Mononuclear cell (primary cell): ENCODE measurements around the gene TBC1D5. TPM values are rescaled to one million over a fixed set of nuclear protein-coding genes. Genes with fewer than 3 reads are reported as not detected.

Experiments used
- H3K27me3 ChIP-seq: 2 replicates; pipeline ENCODE4 v1.6.0; 2011; ENCODE audit warnings: low read length, control low read depth; ENCODE audit not compliant: insufficient read depth
- H3K4me1 ChIP-seq: 2 replicates; pipeline ENCODE4 v1.5.1; 2011; ENCODE audit warnings: mild to moderate bottlenecking, low read length, control low read depth; ENCODE audit not compliant: insufficient read depth
- H3K4me3 ChIP-seq: 2 replicates; pipeline ENCODE4 v1.5.1; 2011; ENCODE audit warnings: mild to moderate bottlenecking, low read length, moderate library complexity
- H3K9me3 ChIP-seq: 2 replicates; pipeline ENCODE4 v1.5.1; 2011; ENCODE audit warnings: low read depth, mild to moderate bottlenecking, control low read depth, low read length
- total RNA-seq: library from RNA; depleted of rRNA; stranded (reverse); fragments of >200 nt; gene quantifications from one replicate; pipeline ENCODE4 v1.2.3, GENCODE V29; 2012

Gene TBC1D5
- total RNA-seq, 1 donor = 78.4 TPM

DNA sequence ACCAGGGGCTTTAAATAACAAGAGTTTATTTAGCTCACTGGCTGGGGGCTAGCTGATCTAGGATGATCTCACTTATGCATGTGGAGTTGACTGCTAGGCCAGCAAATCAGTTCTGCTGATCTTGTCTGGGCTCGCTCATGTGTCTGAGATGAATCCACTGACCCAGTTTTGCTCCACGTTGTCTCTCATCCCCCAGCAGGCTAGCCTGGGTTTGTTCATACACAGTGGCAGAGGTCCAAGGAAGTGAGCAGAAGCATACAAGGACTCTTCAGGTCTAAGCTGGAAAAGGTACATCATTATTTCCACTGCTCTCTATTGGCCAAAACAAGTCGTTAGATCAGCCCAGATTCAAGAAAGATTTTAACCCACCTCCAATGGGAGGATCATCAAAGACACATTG is 619.7 kb downstream of the TBC1D5 start:
- no peaks in the 10 kb centered on the region for H3K4me1 ChIP-seq
- H3K9me3 ChIP-seq = no peaks in the 10 kb centered on the region
- no peak overlapping the region for H3K4me3 ChIP-seq
- H3K27me3 ChIP-seq = no peaks in the 10 kb centered on the region

GRCh38 chr3:17121336-17121735 is 621.1 kb downstream of the TBC1D5 start:
- no peaks in the 10 kb centered on the region for H3K9me3 ChIP-seq

DNA sequence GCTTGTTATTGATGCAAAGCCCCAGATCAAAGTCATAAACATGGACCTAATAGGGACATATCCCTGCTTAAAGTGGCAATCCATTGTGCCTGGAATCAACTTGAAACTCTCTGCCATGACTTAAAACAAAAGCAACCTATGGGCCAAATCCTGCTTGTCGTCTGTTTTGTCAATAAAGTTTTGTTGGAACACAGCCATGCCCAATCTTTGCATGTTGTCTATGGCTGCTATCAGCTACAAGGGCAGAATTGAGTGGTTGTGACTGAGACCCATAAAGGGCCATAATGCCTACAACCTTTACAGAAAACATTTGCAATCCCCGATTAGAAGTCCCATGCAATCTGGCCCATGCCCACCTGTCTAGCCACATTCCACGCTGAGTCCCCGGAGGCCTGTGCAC is 622.3 kb downstream of the TBC1D5 start:
- Histone ChIP-seq H3K27me3 (no peaks in the 10 kb centered on the region), H3K4me1 (no peaks in the 10 kb centered on the region)

More at GRCh38 chr3:17121336-17121735, 621.1 kb downstream of the TBC1D5 start:
- Histone ChIP-seq H3K27me3 (no peaks in the 10 kb centered on the region), H3K4me3 (no peak overlapping the region), H3K4me1 (no peaks in the 10 kb centered on the region)

GRCh38 chr3:17119201-17120072 is 623.0 kb downstream of the TBC1D5 start:
- Histone ChIP-seq H3K27me3 (no peaks in the 10 kb centered on the region), H3K9me3 (no peaks in the 10 kb centered on the region), H3K4me3 (no peak overlapping the region), H3K4me1 (no peaks in the 10 kb centered on the region)

More for the DNA sequence above, 622.3 kb downstream of the TBC1D5 start:
- Histone ChIP-seq H3K9me3 (no peaks in the 10 kb centered on the region), H3K4me3 (no peak overlapping the region)

DNA sequence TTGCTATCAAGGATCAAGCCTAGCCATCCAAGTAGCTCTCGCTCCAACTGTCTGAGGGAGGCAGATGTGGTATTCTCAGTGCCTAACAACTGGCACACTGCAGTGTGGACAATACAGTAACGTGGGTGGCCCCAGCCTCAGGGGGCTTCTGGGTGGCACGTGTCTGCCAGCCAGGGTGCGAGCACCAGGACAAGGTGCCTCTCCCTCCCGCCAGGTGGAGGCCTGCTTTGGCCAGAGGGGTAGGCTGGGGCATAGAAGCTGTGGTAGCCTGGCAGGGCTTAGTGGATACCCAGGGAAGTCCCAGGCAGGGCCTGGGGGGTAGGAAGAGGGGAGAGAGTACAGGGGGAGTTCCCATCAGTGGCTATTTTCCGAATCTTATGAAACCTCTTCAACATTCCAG is 623.7 kb downstream of the TBC1D5 start:
- no peaks in the 10 kb centered on the region for H3K9me3 ChIP-seq
- no peak overlapping the region for H3K4me3 ChIP-seq
- no peaks in the 10 kb centered on the region for H3K4me1 ChIP-seq
- H3K27me3 ChIP-seq = no peaks in the 10 kb centered on the region

DNA sequence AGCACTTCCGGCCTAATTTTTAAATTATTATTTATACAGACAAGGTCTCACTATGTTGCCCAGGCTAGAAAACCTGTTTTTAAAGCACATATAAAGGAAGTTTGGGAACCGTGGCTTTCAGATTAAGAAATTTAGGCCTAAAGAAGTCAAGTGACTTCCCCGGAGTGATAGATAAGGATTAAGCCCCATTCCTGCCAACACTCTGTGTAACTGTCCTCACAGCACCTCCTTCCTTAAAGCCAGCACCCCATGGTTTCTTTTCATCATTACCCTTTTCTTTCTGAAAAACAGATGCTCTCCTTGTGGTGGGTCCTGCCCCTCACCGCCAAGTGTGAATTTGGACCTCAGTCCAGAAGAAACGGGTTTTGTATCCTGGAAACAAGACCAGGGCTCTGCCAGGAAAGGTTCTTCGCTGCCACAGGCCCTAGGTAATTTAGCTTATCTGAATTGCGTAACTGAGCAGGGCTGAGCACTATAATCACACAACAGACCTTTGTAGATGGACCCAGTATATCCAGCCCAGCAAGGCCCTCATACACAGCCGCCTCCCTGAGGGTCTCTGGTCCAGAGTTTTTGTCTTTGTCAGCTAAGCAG is 626.3 kb downstream of the TBC1D5 start:
- no peaks in the 10 kb centered on the region for H3K27me3 ChIP-seq
- no peaks in the 10 kb centered on the region for H3K9me3 ChIP-seq
- no peaks in the 10 kb centered on the region for H3K4me1 ChIP-seq
- H3K4me3 ChIP-seq = no peak overlapping the region

DNA sequence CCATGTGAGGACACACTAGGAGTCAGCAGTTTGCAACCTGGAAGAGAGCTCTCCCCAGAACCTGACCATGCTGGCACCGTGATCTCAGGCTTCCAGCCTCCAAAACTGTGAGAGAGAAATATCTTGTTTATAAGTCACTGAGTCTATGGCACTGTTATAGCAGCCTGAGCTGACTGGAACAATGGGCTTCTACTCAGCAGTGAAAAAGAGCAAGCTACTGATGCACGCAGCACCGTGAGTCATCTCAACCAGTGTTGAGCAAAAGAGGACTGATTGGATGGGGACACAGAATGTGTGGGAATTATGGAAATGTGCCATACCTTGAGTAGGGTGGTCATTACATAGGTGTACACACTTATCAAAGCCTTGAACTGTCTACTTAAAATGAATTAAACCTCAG is 627.2 kb downstream of the TBC1D5 start:
- no peaks in the 10 kb centered on the region for H3K9me3 ChIP-seq
- H3K4me1 ChIP-seq = no peaks in the 10 kb centered on the region
- no peaks in the 10 kb centered on the region for H3K27me3 ChIP-seq

GRCh38 chr3:17111586-17111985 is 630.8 kb downstream of the TBC1D5 start:
- H3K4me3 ChIP-seq = no peak overlapping the region
- H3K9me3 ChIP-seq = no peaks in the 10 kb centered on the region
- no peaks in the 10 kb centered on the region for H3K4me1 ChIP-seq
- H3K27me3 ChIP-seq = no peaks in the 10 kb centered on the region

More for the DNA sequence above, 627.2 kb downstream of the TBC1D5 start:
- H3K4me3 ChIP-seq = no peak overlapping the region

GRCh38 chr3:17110660-17111396 is 631.6 kb downstream of the TBC1D5 start:
- no peaks in the 10 kb centered on the region for H3K9me3 ChIP-seq
- no peak overlapping the region for H3K4me3 ChIP-seq
- H3K27me3 ChIP-seq = no peaks in the 10 kb centered on the region
- H3K4me1 ChIP-seq = no peaks in the 10 kb centered on the region
